Measurements from ENCODE around the gene TGFB1. TPM values are rescaled to one million over a fixed set of nuclear protein-coding genes. Genes with fewer than 3 reads are reported as not detected.

The TGFB1 gene
- total and polyA plus RNA-seq, 9 of the 15 experiments (the other 6 are each of a cell fraction or from before 2014, with no cell fraction given) = 0.24 to 159 (median 17.2) TPM

DNA sequence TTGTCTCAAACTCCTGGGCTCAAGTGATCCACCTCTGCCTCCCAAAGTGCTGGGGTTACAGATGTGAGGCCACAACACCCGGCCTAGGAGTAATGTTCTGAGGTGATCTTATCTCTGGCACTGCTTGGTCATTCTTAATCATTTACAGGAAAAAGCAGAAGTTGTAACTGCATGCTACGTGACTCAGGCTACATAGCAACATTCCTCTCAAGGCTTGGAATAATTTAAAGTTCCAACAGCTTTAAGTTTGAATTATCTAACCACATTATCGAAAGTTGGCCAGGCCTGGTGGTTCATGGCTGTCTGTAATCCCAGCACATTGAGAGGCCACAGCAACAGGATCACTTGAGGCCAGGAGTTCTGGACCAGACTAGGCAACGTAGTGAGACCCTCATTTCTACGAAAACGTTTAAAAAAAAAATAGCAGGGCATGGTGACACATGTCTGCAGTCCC, 14.2 kb upstream of the TGFB1 start (continued):
- TF ChIP-seq, protein P1, sequence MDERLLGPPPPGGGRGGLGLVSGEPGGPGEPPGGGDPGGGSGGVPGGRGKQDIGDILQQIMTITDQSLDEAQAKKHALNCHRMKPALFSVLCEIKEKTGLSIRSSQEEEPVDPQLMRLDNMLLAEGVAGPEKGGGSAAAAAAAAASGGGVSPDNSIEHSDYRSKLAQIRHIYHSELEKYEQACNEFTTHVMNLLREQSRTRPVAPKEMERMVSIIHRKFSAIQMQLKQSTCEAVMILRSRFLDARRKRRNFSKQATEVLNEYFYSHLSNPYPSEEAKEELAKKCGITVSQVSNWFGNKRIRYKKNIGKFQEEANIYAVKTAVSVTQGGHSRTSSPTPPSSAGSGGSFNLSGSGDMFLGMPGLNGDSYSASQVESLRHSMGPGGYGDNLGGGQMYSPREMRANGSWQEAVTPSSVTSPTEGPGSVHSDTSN (CRISPR knock-in tag; IDR thresholded peaks at IDR 0.05; ENCODE audit: low read depth) = no peak
- TF ChIP-seq, protein P1 (tag; conservative IDR thresholded peaks at IDR 0.05; ENCODE audit: low read depth) = peak; percentile 28; the same call in 1 of the 2 replicates
- TF ChIP-seq CSDE1 (IDR thresholded peaks at IDR 0.05) (no peak), GATAD2B (IDR thresholded peaks at IDR 0.05; ENCODE audit: borderline replicate concordance) (no peak; the same call in 1 of the 2 replicates), EGR1 (conservative IDR thresholded peaks at IDR 0.05) (no peak), MTA3 (IDR thresholded peaks at IDR 0.05; ENCODE audit: borderline replicate concordance) (peak; percentile 51; the same call in 1 of the 2 replicates), BACH1 (tag; IDR thresholded peaks at IDR 0.05) (no peak), ATF1 (CRISPR knock-in tag; IDR thresholded peaks at IDR 0.05) (no peak), ATF1 (tag; IDR thresholded peaks at IDR 0.05) (peak; percentile 75)
- TF ChIP-seq, protein P2, sequence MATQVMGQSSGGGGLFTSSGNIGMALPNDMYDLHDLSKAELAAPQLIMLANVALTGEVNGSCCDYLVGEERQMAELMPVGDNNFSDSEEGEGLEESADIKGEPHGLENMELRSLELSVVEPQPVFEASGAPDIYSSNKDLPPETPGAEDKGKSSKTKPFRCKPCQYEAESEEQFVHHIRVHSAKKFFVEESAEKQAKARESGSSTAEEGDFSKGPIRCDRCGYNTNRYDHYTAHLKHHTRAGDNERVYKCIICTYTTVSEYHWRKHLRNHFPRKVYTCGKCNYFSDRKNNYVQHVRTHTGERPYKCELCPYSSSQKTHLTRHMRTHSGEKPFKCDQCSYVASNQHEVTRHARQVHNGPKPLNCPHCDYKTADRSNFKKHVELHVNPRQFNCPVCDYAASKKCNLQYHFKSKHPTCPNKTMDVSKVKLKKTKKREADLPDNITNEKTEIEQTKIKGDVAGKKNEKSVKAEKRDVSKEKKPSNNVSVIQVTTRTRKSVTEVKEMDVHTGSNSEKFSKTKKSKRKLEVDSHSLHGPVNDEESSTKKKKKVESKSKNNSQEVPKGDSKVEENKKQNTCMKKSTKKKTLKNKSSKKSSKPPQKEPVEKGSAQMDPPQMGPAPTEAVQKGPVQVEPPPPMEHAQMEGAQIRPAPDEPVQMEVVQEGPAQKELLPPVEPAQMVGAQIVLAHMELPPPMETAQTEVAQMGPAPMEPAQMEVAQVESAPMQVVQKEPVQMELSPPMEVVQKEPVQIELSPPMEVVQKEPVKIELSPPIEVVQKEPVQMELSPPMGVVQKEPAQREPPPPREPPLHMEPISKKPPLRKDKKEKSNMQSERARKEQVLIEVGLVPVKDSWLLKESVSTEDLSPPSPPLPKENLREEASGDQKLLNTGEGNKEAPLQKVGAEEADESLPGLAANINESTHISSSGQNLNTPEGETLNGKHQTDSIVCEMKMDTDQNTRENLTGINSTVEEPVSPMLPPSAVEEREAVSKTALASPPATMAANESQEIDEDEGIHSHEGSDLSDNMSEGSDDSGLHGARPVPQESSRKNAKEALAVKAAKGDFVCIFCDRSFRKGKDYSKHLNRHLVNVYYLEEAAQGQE (IDR thresholded peaks at IDR 0.05; ENCODE audit: borderline replicate concordance) = peak; percentile 19; the same call in 1 of the 2 replicates
- TF ChIP-seq, protein P2 (CRISPR knock-in tag; IDR thresholded peaks at IDR 0.05; ENCODE audit: low read depth) = no peak
- TF ChIP-seq, protein P3, sequence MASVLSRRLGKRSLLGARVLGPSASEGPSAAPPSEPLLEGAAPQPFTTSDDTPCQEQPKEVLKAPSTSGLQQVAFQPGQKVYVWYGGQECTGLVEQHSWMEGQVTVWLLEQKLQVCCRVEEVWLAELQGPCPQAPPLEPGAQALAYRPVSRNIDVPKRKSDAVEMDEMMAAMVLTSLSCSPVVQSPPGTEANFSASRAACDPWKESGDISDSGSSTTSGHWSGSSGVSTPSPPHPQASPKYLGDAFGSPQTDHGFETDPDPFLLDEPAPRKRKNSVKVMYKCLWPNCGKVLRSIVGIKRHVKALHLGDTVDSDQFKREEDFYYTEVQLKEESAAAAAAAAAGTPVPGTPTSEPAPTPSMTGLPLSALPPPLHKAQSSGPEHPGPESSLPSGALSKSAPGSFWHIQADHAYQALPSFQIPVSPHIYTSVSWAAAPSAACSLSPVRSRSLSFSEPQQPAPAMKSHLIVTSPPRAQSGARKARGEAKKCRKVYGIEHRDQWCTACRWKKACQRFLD (CRISPR knock-in tag; IDR thresholded peaks at IDR 0.05) = no peak
- TF ChIP-seq, protein P4, sequence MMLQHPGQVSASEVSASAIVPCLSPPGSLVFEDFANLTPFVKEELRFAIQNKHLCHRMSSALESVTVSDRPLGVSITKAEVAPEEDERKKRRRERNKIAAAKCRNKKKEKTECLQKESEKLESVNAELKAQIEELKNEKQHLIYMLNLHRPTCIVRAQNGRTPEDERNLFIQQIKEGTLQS (IDR thresholded peaks at IDR 0.05) = peak; percentile 78
- TF ChIP-seq, protein P4 (CRISPR knock-in tag; conservative IDR thresholded peaks at IDR 0.05) = no peak
